ENCODE results near the gene NEIL3. TPM values are rescaled to one million over a fixed set of nuclear protein-coding genes. Genes with fewer than 3 reads are reported as not detected.

The NEIL3 gene
- total and polyA plus RNA-seq, 2 donors (not counting 1 experiment from before 2014, with no cell fraction given) = 4.5 to 5.2 TPM

- Histone ChIP-seq H3K9ac (ENCODE audit: insufficient read depth, low read length) (no peak overlapping the region), H4K20me1 (ENCODE audit: control insufficient read depth, extremely low read depth, insufficient read depth, low read length) (no peaks in the 10 kb centered on the region), H3K27me3 (ENCODE audit: control insufficient read depth, insufficient read depth, low read length) (no peaks in the 10 kb centered on the region), H3K9me3 (ENCODE audit: control insufficient read depth, insufficient read depth, low read depth, low read length) (no peaks in the 10 kb centered on the region), H2AFZ (ENCODE audit: low read length) (no peak overlapping the region), H3K4me1 (ENCODE audit: control insufficient read depth, extremely low read depth, insufficient read depth, low read length) (no peaks in the 10 kb centered on the region), H3K4me2 (ENCODE audit: extremely low read depth, insufficient read depth, low read length) (no peak overlapping the region), H3K4me3 (replicated peaks in 1 of 4; ENCODE audit: control extremely low read depth in 1 of 4, insufficient read depth in 1 of 4, low read depth in 3 of 4, low read length in 4 of 4) (no peak overlapping the region), H3K27ac (ENCODE audit: insufficient read depth, low read length) (no peak overlapping the region), H3K36me3 (ENCODE audit: control insufficient read depth, insufficient read depth, low read length) (no peaks in the 10 kb centered on the region), H3K79me2 (ENCODE audit: control insufficient read depth, insufficient read depth, low read length) (no peaks in the 10 kb centered on the region)
- no peak for TF ChIP-seq EZH2 (IDR thresholded peaks at IDR 0.05; ENCODE audit: low read length, missing control alignments)
- TF ChIP-seq, protein P1, sequence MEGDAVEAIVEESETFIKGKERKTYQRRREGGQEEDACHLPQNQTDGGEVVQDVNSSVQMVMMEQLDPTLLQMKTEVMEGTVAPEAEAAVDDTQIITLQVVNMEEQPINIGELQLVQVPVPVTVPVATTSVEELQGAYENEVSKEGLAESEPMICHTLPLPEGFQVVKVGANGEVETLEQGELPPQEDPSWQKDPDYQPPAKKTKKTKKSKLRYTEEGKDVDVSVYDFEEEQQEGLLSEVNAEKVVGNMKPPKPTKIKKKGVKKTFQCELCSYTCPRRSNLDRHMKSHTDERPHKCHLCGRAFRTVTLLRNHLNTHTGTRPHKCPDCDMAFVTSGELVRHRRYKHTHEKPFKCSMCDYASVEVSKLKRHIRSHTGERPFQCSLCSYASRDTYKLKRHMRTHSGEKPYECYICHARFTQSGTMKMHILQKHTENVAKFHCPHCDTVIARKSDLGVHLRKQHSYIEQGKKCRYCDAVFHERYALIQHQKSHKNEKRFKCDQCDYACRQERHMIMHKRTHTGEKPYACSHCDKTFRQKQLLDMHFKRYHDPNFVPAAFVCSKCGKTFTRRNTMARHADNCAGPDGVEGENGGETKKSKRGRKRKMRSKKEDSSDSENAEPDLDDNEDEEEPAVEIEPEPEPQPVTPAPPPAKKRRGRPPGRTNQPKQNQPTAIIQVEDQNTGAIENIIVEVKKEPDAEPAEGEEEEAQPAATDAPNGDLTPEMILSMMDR (conservative IDR thresholded peaks at IDR 0.05 in 1 of 2, IDR thresholded peaks at IDR 0.05 in 1 of 2; ENCODE audit: low read depth in 1 of 2, low read length in 2 of 2) = no peak
- DNase-seq (ENCODE audit: low read depth in 2 of 2) = peak; percentile 20 to 25
Measured at GRCh38 chr4:177281351-177281909, 28.2 kb upstream of the NEIL3 start.

DNA sequence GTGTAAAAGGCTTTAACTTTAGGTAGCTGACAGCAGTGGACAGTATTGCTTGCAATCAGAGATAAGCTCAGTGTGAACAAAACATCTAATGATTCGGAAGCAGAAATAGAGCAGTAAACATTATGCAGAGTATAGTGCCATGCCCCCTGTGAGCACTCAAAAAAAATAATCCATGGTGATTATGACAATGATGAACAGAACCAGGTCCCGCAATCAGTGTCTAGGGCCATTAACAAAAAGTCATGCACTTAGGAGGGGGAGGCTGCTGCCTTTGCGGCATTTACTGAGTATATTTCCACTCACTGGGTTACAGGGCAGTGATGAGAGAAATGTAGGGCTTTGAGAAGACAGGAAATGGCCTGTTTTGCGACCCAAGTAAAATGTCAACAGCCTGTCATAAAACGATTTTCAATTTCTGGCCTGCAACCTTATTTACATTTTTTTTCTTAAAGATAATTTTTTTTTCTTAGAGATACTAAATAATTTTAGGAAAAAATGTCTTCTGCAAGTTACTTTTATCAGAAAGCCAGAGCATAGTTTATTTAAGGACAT lies 27.3 kb upstream of the NEIL3 start:
- Histone ChIP-seq H4K20me1 (ENCODE audit: control insufficient read depth, extremely low read depth, insufficient read depth, low read length) (no peaks in the 10 kb centered on the region), H2AFZ (ENCODE audit: low read length) (no peak overlapping the region), H3K27ac (ENCODE audit: insufficient read depth, low read length) (no peak overlapping the region), H3K9ac (ENCODE audit: insufficient read depth, low read length) (no peak overlapping the region), H3K27me3 (ENCODE audit: control insufficient read depth, insufficient read depth, low read length) (no peaks in the 10 kb centered on the region), H3K36me3 (ENCODE audit: control insufficient read depth, insufficient read depth, low read length) (no peaks in the 10 kb centered on the region), H3K4me2 (ENCODE audit: extremely low read depth, insufficient read depth, low read length) (no peak overlapping the region), H3K4me3 (replicated peaks in 1 of 4; ENCODE audit: control extremely low read depth in 1 of 4, insufficient read depth in 1 of 4, low read depth in 3 of 4, low read length in 4 of 4) (no peak overlapping the region), H3K9me3 (ENCODE audit: control insufficient read depth, insufficient read depth, low read depth, low read length) (no peaks in the 10 kb centered on the region), H3K4me1 (ENCODE audit: control insufficient read depth, extremely low read depth, insufficient read depth, low read length) (no peaks in the 10 kb centered on the region), H3K79me2 (ENCODE audit: control insufficient read depth, insufficient read depth, low read length) (no peaks in the 10 kb centered on the region)
- TF ChIP-seq EZH2 (IDR thresholded peaks at IDR 0.05; ENCODE audit: low read length, missing control alignments) = no peak
- TF ChIP-seq, protein P1 (conservative IDR thresholded peaks at IDR 0.05 in 1 of 2, IDR thresholded peaks at IDR 0.05 in 1 of 2; ENCODE audit: low read depth in 1 of 2, low read length in 2 of 2) = no peak
- DNase-seq (ENCODE audit: low read depth in 2 of 2) = no peak

DNA sequence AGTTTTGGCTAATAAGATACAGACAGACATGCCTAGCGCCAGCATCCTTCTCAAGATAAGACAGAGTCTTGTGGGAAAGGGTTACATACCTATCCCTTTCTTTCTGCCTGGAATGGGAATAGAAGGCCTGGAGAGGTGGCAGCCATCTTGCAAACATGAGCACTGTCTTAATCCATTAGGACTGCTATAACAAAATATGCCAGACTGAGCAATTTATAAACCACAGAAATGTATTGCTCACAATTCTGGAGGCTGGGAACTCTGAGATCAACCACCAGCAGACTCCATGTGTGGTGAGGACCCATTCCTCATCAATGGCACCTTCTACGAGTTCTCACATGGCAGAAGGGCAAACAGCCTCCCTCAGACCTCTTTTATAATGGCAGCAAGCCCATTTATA lies 26.5 kb upstream of the NEIL3 start:
- H3K27me3 ChIP-seq (ENCODE audit: control insufficient read depth, insufficient read depth, low read length) = no peaks in the 10 kb centered on the region
- H3K4me1 ChIP-seq (ENCODE audit: control insufficient read depth, extremely low read depth, insufficient read depth, low read length) = no peaks in the 10 kb centered on the region
- H2AFZ ChIP-seq (ENCODE audit: low read length) = peak overlapping the region; percentile 63
- no peak overlapping the region for H3K4me2 ChIP-seq (ENCODE audit: extremely low read depth, insufficient read depth, low read length)
- peak; percentile 21 to 94 for DNase-seq (ENCODE audit: low read depth in 2 of 2)
- H4K20me1 ChIP-seq (ENCODE audit: control insufficient read depth, extremely low read depth, insufficient read depth, low read length) = no peaks in the 10 kb centered on the region
- no peaks in the 10 kb centered on the region for H3K36me3 ChIP-seq (ENCODE audit: control insufficient read depth, insufficient read depth, low read length)
- H3K9me3 ChIP-seq (ENCODE audit: control insufficient read depth, insufficient read depth, low read depth, low read length) = no peaks in the 10 kb centered on the region
- no peak overlapping the region for H3K9ac ChIP-seq (ENCODE audit: insufficient read depth, low read length)
- no peak overlapping the region for H3K27ac ChIP-seq (ENCODE audit: insufficient read depth, low read length)
- TF ChIP-seq, protein P1 (conservative IDR thresholded peaks at IDR 0.05 in 1 of 2, IDR thresholded peaks at IDR 0.05 in 1 of 2; ENCODE audit: low read depth in 1 of 2, low read length in 2 of 2) = no peak
- TF ChIP-seq EZH2 (IDR thresholded peaks at IDR 0.05; ENCODE audit: low read length, missing control alignments) = no peak
- no peaks in the 10 kb centered on the region for H3K79me2 ChIP-seq (ENCODE audit: control insufficient read depth, insufficient read depth, low read length)
- H3K4me3 ChIP-seq (replicated peaks in 1 of 4; ENCODE audit: control extremely low read depth in 1 of 4, insufficient read depth in 1 of 4, low read depth in 3 of 4, low read length in 4 of 4) = no peak overlapping the region
